Measurements from ENCODE around the gene SAMM50.

The SAMM50 gene

DNA sequence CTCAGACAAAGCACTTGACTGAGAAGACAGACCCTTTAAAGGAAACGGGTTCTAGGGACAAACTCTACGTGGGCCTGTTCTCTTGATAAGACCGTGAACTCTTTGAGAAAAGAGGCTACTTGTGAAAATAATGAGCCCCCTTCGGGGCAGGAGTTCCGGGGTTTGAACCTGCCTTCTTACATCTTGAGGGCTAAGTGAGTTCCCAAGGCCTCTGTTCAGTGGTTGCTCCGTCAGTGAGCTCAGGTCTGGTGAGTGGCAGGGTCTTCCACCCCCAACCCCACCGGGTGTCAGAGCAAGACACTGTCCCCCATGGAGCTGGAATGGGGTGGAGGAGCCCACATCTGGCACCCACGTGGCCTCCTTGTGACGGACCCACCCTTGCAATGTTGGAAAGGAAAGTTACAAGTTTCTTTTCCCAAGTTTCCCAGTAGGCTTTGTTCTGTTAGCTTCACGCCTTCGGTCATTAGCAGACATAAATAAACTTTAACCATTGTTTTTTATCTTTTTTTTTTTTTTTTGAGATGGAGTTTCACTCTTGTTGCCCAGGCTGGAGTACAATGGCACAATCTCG lies 6.3 kb upstream of the SAMM50 start:
- no peak for DNase-seq

DNA sequence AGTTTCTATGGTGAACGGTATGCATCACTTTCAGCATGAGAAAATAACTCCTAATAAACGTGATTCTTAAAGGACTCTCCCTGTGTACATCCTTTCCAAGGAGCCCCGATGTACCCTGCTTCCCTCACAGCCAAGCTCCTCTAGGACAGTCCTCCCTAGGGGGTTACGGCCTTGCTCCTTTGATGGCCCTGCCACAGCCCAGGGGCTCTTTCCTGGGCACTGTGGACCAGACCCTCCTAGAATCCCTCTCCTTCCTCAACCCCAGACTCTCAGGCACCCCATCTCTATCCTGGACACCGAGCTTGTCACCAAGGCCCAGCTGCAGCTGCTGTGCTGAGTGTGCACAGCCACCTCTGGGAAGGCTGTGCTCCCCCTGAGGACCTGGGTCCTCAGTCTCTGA lies 3.9 kb upstream of the SAMM50 start:
- DNase-seq: no peak

DNA sequence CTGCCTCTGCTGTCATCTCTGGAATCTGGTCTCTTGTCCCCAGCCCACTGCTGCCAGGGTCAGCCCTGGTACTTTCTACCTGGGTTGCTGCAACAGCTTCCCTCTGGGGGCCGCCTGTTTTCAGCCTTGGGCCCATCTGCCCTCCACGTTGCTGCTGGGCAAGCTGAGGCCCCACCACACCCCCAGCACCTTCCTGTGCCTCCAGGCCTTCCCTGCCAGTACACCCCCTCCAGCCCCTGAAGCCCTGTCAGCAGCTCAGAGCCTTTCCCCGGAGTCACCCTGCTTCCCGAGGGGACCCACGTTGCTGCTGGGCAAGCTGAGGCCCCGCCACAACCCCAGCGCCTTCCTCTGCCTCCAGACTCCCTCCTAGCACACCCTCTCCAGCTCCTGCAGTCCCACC lies 3.3 kb upstream of the SAMM50 start:
- DNase-seq: no peak

DNA sequence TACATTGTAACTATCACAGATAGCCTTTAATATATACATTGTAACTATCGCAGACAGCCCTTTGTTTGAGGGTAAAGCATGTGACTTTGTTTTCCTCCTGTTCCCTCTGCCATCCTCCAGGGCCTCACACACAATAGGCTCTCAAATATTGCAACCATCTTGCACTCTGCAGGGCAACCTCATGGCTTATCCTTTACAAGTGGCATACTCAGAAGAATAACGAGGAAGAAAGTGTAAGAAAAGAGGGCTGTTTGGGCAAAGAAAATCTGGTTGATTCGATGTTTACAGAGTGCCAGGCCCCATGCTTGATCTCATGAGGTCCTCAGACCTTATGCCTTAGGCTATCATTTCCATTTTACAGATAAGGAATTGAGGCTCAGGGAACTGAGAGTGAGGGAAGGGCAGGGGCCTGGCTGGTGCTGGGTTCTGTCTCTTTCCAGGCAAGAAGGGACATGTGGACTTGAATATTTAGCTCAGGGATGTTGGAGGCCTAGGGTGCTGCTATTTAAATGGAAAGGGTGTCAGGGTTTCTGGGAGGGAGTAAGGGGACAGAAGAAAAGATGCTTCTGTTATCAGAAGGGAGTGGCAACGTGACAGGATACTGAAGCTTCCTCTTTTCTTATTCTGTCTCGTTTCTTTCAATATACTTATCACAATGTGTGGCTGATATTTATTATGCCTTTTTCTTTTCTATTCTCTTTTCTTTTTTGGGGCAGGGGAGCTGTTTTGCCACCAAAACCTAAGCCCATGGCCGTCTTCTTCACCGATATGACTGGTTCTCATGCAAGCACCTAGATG lies 1.1 kb upstream of the SAMM50 start:
- DNase-seq: no peak

DNA sequence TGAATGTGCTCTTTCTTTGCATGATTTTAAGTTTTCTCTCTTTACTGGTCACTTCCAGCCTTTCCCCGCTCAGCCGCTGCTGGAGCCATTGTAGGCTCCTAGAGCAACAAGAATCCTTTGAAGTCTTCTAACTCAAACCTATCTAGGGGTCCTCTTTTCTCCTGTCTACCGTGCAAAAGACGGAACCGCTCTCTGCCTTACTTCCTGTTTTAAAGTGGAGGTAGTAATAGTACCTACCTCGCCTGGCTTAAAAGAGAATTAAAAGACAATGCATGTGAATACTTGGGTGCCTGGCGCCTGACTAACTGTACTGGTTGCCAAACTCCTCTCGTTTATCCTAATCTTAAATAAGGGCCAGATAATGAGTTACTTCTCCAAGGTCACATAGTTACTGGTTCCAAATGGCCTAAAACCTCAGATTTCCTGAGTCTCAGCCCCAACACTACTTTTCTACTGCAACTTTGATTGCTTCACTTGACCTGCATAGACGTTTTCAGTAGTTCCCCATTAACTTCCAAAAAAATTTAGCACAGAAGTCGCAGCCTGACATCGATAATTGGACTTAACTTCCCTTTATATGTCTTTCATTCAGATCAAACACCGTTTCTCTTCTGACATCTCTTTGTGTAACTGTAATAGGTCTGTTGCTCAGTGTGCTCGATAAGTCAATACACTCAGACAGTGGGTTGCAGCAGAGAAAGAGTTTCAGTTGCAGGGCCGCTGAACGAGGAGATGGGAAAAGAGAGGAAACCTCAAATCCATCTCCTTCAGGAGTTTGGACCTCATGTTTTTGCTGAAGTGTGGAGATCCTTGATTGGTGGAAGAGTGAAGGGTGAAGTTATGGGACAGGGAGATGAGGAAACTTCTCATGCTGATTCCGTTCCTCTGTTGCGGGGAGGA lies 891 bp downstream of the SAMM50 start:
- DNase-seq: no peak

DNA sequence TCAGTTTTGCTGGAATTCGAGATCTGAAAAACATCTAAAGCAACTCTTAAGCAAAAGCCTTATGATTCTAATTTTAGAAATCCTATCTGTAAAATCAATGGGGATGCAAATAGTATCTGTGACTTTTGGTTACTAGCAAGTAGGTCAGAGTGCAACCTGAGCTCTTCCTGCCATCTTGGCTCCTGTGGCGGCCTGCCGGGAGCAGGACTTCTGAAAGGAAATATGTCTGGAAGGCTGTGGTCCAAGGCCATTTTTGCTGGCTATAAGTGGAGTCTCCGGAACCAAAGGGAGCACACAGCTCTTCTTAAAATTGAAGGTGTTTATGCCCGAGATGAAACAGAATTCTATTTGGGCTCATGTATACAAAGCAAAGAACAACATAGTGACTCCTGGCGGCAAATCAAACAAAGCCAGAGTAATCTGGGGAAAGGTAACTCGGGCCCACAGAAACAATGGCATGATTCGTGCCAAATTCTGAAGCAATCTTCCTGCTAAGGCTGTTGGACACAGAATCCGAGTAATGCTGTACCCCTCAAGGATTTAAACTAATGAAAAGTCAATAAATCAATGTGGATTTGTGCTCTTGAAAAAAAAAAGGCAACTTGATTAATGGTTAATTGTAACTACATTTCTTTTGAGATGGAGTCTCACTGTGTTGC lies 1.7 kb downstream of the SAMM50 start:
- DNase-seq: no peak

DNA sequence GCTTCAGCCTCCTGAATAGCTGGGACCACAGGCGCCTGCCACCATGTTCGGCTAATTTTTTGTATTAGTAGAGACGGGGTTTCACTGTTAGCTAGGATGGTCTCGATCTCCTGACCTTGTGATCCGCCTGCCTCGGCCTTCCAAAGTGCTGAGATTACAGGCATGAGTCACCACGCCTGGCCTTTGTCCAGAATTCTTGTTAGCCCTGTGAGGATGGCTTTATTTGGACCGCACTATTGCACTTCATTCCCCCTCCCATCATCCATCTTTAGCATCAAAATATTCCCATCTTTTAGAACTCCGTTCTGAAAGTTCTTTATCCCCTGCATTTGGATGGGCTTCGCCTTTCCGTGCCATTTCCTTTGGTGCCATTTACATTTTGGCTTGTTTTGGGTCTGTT lies 2.6 kb downstream of the SAMM50 start:
- DNase-seq: no peak

DNA sequence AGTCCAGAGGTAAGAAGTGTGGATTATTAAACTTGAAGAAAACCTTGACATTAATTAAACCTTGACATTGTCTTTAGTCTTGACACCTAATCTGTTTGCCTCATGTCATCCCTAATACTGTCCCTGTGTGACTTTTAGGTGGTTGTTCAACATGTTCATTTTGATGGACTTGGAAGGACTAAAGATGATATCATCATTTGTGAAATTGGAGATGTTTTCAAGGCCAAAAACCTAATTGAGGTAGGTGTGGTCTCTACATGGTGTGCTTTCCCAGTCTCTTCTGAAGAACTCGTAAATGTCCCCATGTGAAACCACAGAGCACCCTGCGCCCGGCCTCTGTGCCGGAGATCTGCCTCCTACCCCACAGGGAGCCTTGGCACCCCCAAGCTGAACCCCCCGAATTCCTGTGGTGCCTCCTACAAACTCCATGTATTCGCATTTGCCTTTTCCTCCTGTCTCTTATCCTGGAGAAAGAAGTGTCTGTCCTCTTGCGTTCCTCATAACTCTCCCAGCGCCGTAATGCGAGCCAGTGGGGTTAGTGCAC lies 9.1 kb downstream of the SAMM50 start:
- DNase-seq: no peak

DNA sequence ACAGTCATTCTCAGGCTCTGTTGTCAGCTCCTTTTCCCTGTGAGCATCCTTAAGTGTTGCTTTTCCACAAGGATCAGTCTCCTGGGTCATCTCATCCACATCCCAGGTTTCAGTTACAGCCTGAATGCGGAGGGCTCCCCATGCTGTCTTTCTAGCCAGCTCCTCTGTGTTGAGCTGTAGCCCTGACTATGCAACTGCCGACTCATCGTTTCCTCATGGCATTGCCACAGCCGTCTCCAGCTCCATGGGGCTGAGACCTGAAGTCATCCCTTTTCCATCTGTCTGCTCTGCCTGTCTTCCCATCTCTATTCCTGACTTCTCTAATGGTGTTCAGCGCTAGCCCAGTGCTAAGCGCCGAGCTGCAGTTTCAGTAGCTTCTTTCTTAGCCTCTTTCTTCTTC lies 11.8 kb downstream of the SAMM50 start:
- no peak for DNase-seq

DNA sequence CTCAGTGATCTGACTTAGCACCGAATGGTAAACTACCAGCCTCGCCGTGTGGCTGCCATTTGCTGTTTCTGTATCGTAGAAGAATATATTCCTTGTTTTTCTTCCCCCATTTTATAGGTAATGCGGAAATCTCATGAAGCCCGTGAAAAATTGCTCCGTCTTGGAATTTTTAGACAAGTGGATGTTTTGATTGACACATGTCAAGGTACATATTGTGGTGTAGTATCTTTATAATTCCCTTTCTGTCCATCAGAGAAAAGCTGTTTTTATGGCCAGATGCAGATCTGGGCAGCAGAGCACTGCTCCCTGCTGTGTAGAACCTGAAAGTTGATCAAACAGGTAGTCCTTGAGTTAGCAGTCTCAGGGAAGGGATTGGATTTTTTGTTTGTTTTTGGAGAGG lies 13.4 kb downstream of the SAMM50 start:
- DNase-seq: no peak

DNA sequence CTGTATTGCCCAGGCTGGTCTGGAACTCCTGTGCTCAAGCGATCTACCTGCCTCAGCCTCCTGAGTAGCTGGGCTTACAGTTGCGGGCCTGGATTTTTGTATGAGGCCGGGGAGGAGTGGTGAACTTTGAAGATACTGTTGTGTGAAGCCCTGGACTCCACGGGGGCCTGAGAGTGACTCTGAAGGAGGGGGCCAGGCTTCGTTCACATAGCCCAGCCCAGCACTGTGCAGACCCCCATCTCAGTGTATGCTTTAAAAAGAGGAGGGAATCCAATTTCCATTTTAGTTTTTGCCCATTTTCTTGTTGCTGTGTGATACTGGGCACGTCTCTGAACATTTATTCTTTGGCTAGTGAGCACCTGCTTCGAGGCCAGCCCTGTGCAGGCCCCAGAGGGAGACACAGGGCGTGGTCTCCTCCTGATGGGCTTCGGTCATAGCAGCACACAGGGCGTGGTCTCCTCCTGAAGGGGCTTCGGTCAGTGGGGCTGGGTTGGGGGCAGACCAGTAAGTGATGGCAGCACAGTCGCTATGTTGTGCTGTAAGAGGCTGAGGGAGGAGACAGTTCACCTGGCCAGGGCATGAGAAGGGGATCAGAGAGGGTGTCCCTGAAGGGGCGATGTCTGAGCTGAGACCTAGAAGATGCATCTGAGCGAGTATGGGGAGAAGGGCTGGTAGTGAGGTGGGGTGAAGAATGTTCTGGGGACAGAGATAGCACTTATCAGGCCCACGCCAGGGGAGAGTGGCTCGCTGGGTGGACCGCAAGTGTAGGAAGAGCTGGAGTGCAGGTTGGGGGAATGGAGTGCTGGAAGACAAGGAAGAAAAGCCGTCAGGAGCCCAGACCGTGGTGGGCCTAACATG lies 14.0 kb downstream of the SAMM50 start:
- DNase-seq: no peak

DNA sequence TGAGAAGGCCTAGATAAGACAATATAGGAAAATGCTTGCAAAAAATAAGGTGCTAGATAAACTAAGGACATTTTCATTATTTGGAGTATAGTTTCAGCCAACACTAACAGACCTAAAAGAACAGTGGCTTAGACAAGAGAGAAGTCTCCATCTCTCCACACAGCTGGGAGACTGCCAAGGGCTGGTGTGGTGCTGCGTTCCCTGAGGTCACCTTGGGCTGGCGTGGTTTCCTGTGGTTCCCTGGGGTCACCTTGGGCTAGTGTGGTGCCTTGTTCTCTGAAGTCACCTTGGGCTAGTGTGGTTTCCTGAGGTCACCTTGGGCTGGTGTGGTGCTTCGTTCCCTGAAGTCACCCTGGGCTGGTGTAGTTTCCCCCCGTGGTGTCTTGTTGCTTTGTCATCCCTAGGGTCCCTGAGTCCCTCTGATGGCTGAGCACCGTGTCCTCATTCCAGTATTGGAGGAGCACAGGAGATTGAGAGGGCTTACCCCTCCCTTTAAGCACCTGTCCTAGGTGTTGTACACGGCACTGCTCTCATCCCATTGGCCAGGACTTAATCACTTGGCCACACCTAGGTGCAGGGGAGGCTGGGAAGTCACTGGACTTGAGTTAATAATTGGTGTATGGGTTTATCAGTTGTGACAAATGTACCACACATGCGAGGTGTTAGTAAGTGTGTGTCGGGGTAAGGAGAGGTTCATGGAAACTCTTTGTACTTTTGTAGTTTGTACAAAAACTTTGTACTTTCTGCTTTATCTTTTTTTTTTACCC lies 14.9 kb downstream of the SAMM50 start:
- no peak for DNase-seq

DNA sequence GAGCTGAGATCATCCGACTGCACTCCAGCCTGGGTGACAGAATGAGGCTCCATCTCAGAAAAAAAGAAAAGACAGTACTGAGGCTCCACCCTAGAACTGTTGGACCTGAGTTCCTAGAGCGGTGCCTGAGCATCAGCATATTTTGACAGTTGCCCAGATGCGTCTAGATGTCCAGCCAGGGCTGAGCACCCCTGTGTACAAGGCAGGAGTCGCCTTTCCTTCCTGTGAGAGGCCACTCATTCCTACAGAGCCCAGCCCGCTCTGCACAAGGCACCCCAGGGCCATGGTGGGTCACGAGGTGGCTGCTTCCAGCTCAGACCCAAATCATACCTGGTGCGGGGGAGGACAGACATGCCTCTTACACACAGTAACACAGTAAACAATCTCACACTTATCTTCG lies 15.9 kb downstream of the SAMM50 start:
- DNase-seq: no peak

DNA sequence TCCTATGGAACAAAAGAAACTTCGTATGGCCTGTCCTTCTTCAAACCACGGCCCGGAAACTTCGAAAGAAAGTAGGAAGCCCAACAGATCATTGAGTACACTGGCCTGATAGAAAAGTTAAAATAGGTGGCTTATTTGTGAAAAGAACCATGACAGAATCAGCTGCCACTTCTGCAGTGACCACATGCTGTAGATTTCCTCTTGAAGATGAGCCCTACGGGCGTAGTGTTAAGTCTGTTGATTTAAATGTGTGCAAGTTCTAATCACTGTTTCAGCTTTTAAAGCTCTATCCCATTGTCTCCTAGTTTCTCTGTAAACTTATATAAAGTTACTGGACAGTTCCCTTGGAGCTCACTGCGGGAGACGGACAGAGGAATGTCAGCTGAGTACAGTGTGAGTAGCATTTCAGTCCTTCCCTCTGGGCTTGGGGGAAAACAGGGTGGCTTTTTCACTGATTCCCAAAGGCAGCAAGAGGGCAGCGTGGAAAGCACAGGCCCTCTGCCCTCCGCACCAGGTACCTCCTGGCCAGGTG lies 17.8 kb downstream of the SAMM50 start:
- DNase-seq: no peak

DNA sequence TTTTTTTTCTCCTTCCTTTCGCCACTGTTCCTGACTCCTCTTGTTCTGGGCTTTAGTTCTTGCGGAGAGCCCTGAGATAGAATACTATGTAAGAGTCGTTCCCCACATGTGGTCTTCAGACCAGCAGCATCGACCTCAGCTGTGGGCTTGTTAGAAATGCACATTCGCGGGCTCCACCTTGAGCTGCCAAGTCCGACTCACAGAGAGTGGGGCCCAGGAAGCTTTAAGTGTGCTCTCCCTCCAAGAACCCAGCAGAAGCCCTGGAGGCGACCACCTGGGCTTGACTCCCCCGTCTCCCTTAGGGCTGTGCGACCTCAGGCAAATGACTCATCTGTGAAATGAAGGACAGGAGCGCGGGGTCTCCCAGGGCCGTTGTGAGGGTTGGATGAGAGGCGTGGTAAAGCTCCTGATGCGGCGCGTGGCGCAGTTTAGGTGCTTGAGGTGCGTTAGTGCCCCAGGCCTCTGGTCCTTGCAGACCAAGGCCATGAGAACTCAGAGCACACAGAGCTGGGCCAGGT lies 18.8 kb downstream of the SAMM50 start:
- DNase-seq: no peak

DNA sequence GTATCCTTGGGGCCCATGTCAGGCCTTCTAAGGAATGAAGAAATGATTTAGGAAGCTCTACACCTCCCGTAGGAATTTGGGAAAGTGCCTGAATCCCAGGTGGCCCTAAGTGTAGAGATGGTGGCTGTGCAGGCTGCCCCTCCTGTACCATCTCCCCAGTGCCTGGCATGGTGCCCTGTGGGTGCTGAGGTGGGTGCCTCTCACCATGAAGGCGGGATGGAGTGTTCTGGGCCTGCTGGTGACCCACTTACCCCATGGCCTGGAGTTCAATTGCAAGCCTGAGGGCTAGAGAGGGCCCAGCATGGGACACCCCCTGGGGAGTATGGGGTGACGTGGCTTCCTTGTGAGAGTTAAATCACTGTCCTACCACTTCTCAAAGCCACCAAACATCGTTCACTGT lies 19.8 kb downstream of the SAMM50 start:
- DNase-seq: no peak

DNA sequence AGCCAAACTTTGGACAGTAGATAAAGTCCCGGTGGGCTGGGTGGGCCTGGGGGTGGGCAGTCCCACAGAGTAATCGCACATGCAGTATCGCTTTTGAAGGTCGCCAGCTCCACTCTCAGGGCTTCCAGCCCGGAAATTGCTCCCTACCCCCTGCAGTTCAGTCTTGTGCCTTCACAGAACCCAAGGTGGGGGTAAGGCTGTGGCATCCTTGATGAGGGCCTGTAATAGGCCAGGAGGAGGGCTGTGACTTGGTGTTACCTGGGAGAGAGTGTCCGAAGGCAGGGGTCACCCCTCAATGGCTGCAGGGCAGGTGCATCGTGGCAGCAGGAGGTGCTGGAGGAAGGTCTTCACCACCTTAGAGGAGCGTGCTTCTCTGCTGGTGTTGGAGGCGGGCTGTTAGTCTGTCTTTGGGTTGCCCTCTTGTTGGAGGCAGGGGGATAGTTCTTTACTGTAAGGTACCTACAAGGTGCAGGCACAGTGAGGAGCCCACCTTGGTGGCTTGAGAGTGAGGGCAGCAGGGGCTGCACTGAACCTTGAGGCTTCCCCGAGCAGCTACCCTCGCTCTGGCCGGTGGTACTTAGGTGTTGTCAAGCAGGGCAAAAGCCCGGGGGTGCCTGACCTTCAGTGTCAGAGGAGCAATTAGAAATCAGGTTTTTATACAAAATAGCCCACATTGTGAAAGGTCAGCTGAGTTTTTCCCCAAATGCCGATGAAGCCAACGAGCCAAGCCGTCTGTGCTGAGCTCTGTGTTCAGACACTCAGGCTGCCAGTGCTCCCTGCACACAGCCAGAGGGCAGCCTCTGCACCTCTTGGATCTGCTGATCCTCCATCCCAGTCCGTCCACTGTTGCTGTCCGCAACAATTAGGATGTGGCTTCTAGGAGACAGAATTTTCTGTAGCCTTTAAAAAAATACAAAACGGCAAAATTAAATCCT lies 21.9 kb downstream of the SAMM50 start:
- DNase-seq: no peak

DNA sequence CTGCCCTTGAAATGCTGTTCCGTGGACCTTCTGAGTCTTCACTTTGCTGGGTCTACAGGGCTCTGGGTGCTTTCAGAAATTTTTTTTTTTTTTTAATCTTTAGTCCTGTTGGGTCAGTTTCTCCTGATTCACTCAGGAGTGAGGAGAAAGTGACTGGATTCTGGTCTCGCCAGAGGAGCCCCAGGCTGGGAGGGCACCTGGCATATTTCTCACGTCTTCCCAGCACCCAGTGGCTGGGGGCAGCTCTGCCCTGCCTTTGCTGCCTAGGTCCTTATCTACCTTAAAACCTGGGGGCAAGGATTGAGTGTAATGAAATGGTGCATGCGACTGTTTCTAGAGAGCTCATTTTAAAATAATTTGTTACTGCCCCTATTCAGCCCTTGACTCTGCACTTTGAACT lies 23.3 kb downstream of the SAMM50 start:
- DNase-seq: no peak

DNA sequence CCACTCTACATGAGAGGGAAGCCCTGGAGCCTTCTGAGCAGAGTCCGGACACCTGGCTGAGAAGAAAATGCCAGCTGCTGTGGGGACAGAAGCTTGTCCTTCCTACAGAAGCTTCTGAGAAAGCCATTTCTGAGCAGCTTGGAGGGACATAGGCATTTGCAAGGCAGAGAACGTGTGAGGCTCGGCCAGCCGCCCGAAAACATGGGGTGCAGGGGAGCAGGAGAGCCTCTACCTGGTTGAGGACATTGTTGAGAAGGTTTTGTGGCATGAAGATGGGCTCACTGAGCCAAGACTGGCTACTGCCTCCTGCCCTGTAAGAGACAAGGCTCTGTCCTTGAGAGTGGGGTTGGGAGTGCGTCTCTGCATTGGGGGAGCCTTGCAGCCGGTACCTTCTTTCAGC lies 25.3 kb downstream of the SAMM50 start:
- no peak for DNase-seq

DNA sequence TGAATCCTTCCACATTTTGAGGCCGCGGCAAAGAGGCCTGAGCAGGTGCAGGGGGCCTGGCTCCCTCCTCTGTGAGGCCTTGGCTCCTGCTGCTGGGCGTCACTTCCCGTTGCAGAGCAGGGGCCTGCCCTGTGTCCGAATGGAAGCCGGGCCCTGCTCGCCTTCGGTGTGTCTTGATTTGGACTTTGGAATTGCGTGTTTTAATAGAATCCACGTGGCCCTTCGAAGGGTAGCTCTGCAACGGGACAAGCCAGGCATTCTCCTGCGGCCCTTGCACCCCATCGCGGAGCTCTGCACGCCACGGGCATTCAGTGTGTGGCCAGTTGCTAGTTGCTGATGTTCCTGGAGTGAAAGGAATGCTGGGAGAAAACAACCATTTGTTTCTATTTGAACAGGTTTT lies 25.8 kb downstream of the SAMM50 start:
- no peak for DNase-seq

All from activated CD4-positive, CD25-positive, alpha-beta regulatory T cell treated with anti-CD3 and anti-CD28 coated beads, Interleukin-2, amount 50 U/mL, for 72 hours (primary cell).